Lung (tissue), 12 donors: ENCODE data around the gene SMYD2. TPM values are rescaled to one million over a fixed set of nuclear protein-coding genes. Genes with fewer than 3 reads are reported as not detected.

Source experiments
- ATAC-seq: fragments of 200-7000 bp; cut with Tn5 transposase; one replicate; pipeline ENCODE4 v1.9.1; 2020; ENCODE audit warnings: moderate number of reproducible peaks; ENCODE audit not compliant: insufficient read depth, low FRiP score
- DNase-seq, 3 donors: peaks; one replicate each; pipeline ENCODE4 v3.0.0-alpha.2; 2013 to 2017
- H3K27ac ChIP-seq, 2 donors: one replicate each; pipeline ENCODE4 v1.5.1; 2013; ENCODE audit warnings: mild to moderate bottlenecking in 2 of 2, moderate library complexity in 2 of 2, control low read depth in 1 of 2, inconsistent platforms in 1 of 2, low read depth in 1 of 2, low read length in 1 of 2
- H3K27me3 ChIP-seq, 3 donors: one replicate each; pipeline ENCODE4 v1.5.1; 2013; ENCODE audit warnings: low read length in 2 of 3; ENCODE audit not compliant: control insufficient read depth in 3 of 3, insufficient read depth in 3 of 3
- H3K36me3 ChIP-seq, 4 donors: one replicate each; pipeline ENCODE4 v1.5.1; 2013; ENCODE audit warnings: low read length in 4 of 4, mild to moderate bottlenecking in 1 of 4, moderate library complexity in 1 of 4; ENCODE audit not compliant: control insufficient read depth in 4 of 4, insufficient read depth in 4 of 4
- H3K4me1 ChIP-seq, 5 donors: one replicate each; pipeline ENCODE4 v1.5.1; 2013; ENCODE audit warnings: low read length in 5 of 5, mild to moderate bottlenecking in 2 of 5, moderate library complexity in 1 of 5; ENCODE audit not compliant: control insufficient read depth in 5 of 5, insufficient read depth in 5 of 5
- H3K4me3 ChIP-seq: one replicate; pipeline ENCODE4 v1.5.1; 2013; ENCODE audit warnings: mild to moderate bottlenecking, control low read depth, moderate library complexity
- H3K9ac ChIP-seq, 2 donors: one replicate each; pipeline ENCODE4 v1.5.1; 2013; ENCODE audit warnings: low read length in 2 of 2, control low read depth in 1 of 2; ENCODE audit not compliant: insufficient read depth in 1 of 2
- H3K9me3 ChIP-seq, 4 donors: one replicate each; pipeline ENCODE4 v1.5.1; 2013; ENCODE audit warnings: low read length in 3 of 4, mild to moderate bottlenecking in 1 of 4, moderate library complexity in 1 of 4; ENCODE audit not compliant: control insufficient read depth in 4 of 4, insufficient read depth in 3 of 4
- CTCF ChIP-seq: IDR thresholded peaks from 2 replicates; pipeline ENCODE4 v1.5.1; 2012; ENCODE audit warnings: mild to moderate bottlenecking; ENCODE audit errors: control extremely low read depth, extremely low read depth
- WGBS, 2 donors: extraction: QIAGEN DNeasy Blood & Tissue Kit; methylation state at CpG; one replicate each; pipeline ENCODE4 v1.1.7; 2013; 5-methylcytosine and 5-hydroxymethylcytosine counted together
- polyA plus RNA-seq, 2 donors: library from polyadenylated mRNA; stranded (reverse); fragments of 200-250 nt; gene quantifications; one replicate each; pipeline ENCODE4 v1.2.1, GENCODE V29; 2013
- total RNA-seq, 2 donors: library from RNA; depleted of rRNA in 1 of 2; stranded (reverse); fragments of >200 nt in 1 of 2; gene quantifications; one replicate each; pipeline ENCODE4 v1.2.1, GENCODE V29; 2014 to 2021
- donor health status: control.
- donor health status: control.
- donor health status: Bipolar disorder and iron deficiency.
- donor health status: healthy.
- donor health status: DM: yes; HTN: yes; CAD: no.

SMYD2 gene
- total and polyA plus RNA-seq, 4 donors, result 20.6 to 48.6 (median 28.2) TPM

DNA sequence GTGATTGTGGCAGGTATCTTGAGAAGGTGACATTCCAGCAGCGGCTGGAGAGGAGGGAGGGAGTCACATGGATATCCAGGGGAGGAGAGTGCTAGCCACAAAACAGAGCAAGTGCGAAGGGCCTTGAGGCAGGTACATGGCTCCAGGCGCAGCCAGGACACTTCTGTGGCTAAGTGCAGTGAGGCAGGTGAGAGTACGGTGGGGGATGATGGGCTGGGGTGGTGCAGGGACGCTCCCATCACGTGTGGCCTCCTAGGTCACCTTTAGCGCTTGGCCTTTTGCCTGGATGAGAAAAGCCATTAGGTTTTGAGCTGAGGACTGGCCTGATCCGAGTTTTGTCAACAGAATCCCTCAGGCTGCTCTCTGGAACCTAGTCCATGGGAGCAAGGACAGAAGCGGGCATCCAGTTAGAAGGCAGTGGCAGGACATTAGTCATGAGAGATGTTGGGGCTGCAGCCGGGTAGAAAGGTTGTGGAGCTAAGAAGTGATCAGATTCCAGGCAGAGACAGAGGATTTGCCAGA is 31.6 kb downstream of the SMYD2 start:
- ATAC-seq, result no peak

GRCh38 chr1:214314178-214314843 is 33.4 kb downstream of the SMYD2 start:
- Histone ChIP-seq H3K9me3 (no peaks in the 10 kb centered on the region), H3K27ac (peak overlapping the region in 1 of 2 donors; percentile 66), H3K27me3 (no peaks in the 10 kb centered on the region), H3K36me3 (peaks cover 1 to 8% (median 6%) of the 10 kb centered on the region in 4 donors), H3K4me1 (peaks cover 0 to 15% (median 0%) of the 10 kb centered on the region in 5 donors), H3K9ac (no peak overlapping the region), H3K4me3 (no peak overlapping the region)
- ATAC-seq, result no peak
- no peak for DNase-seq
- WGBS, 2 donors, result 90 to 96% methylated on average over 5 of the region's 5 CpGs
- no peak for TF ChIP-seq CTCF

More for the DNA sequence above, 31.6 kb downstream of the SMYD2 start:
- Histone ChIP-seq H3K4me1 (peaks cover 0 to 10% (median 0%) of the 10 kb centered on the region in 5 donors), H3K27me3 (no peaks in the 10 kb centered on the region), H3K9me3 (no peaks in the 10 kb centered on the region), H3K9ac (no peak overlapping the region), H3K27ac (peak overlapping the region in 1 of 2 donors; percentile 39), H3K4me3 (no peak overlapping the region), H3K36me3 (peaks cover 0 to 5% (median 2%) of the 10 kb centered on the region in 4 donors)
- no peak for DNase-seq
- 90 to 92% methylated on average over 10 of the region's 10 CpGs for WGBS, 2 donors
- no peak for TF ChIP-seq CTCF

DNA sequence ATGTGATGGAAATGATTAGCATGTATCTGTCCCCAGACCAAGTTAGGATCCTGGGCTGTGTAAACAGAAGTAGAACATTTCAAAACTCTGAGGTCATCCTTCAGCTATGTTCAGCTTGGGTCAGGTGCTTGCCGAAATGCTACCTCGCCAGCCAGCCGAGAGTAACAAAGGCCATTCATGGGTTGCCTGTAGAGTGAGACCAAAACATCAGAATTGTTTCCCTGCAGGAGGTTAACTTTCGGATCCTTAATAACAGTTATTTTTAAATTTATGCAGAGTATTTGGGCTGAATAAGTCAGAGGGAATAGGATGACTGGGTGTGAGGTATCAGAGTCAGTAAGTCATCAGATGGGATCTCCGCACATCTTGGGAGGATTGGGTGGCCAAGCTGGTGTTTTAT is 35.6 kb downstream of the SMYD2 start:
- ATAC-seq, result no peak
- no peak overlapping the region for H3K9ac ChIP-seq
- peaks cover 3 to 14% (median 9%) of the 10 kb centered on the region in 4 donors for H3K36me3 ChIP-seq
- peaks cover 0 to 11% (median 0%) of the 10 kb centered on the region in 5 donors for H3K4me1 ChIP-seq
- H3K9me3 ChIP-seq, result no peaks in the 10 kb centered on the region
- TF ChIP-seq CTCF, result no peak
- H3K27ac ChIP-seq, result peak overlapping the region in 1 of 2 donors; percentile 83
- no peak for DNase-seq
- H3K4me3 ChIP-seq, result no peak overlapping the region
- 84 to 88% methylated on average over 5 of the region's 5 CpGs for WGBS, 2 donors
- no peaks in the 10 kb centered on the region for H3K27me3 ChIP-seq
